T1000 (cell line): ENCODE data around the gene SLC44A4.
"Not testable (repeated sequence)": the region's sequence is repeated elsewhere in the genome, so short reads cannot be mapped to it uniquely, and the experiment has no call there.

Source experiments
- DNase-seq: peaks from one replicate; lab custom pipeline; 2025; ENCODE audit warnings: mixed read lengths; lab: John Stamatoyannopoulos, UW

SLC44A4 gene

GRCh38 chr6:31879901-31880300 lies 1.1 kb upstream of the SLC44A4 start:
- DNase-seq, result no peak

GRCh38 chr6:31879143-31879542 lies 346 bp upstream of the SLC44A4 start:
- no peak for DNase-seq

- no peak for DNase-seq
These were observed 575 bp downstream of the SLC44A4 start for GRCh38 chr6:31878222-31878621.

- DNase-seq, result no peak
These were observed 1.1 kb downstream of the SLC44A4 start for GRCh38 chr6:31877651-31878161.

GRCh38 chr6:31877125-31877650 lies 1.6 kb downstream of the SLC44A4 start:
- no peak for DNase-seq

- no peak for DNase-seq
These were observed 2.4 kb downstream of the SLC44A4 start for GRCh38 chr6:31876357-31876756.

- DNase-seq, result no peak
These were observed 2.9 kb downstream of the SLC44A4 start for GRCh38 chr6:31875877-31876276.

GRCh38 chr6:31874836-31875572 lies 3.8 kb downstream of the SLC44A4 start:
- DNase-seq, result no peak

- no peak for DNase-seq
These were observed 4.6 kb downstream of the SLC44A4 start for GRCh38 chr6:31874084-31874670.

- DNase-seq, result no peak
These were observed 7.6 kb downstream of the SLC44A4 start for GRCh38 chr6:31871046-31871659.

GRCh38 chr6:31870385-31870921 lies 8.3 kb downstream of the SLC44A4 start:
- no peak for DNase-seq

GRCh38 chr6:31869343-31869742 lies 9.5 kb downstream of the SLC44A4 start:
- no peak for DNase-seq

- not testable (repeated sequence) for DNase-seq
These were observed 10.2 kb downstream of the SLC44A4 start for GRCh38 chr6:31868658-31868971.

GRCh38 chr6:31865205-31866118 lies 13.3 kb downstream of the SLC44A4 start:
- DNase-seq, result no peak

- no peak for DNase-seq
These were observed 14.0 kb downstream of the SLC44A4 start for GRCh38 chr6:31864818-31865204.

- DNase-seq, result not testable (repeated sequence)
These were observed 14.7 kb downstream of the SLC44A4 start for GRCh38 chr6:31864123-31864562.

- DNase-seq, result peak; percentile 99
These were observed 16.2 kb downstream of the SLC44A4 start, which contains the start of gene NEU1 for GRCh38 chr6:31862344-31863235. NEU1 (minus strand) TSS chr6:31862821; CDS start chr6:31862776, 45 bp downstream.

GRCh38 chr6:31861919-31862343 lies 16.9 kb downstream of the SLC44A4 start:
- no peak for DNase-seq

- no peak for DNase-seq
These were observed 17.6 kb downstream of the SLC44A4 start for GRCh38 chr6:31861150-31861549.

- DNase-seq, result no peak
These were observed 18.4 kb downstream of the SLC44A4 start for GRCh38 chr6:31860349-31860748.
